A673 (cell line): ENCODE results near the gene CA5A. TPM values are rescaled to one million over a fixed set of nuclear protein-coding genes. Genes with fewer than 3 reads are reported as not detected.
A peak's percentile ranks its signal among the peaks of the same experiment; 100 is the strongest.

Experiments
- BruUV-seq: library from RNA; stranded (reverse); fragments of 400-500 nt; replicated peaks from 2 replicates; lab custom pipeline; 2021; lab: Mats Ljungman, UMichigan
- CTCF ChIA-PET: fragments of 300-600 bp; sonication (Branson Sonifier 250); formaldehyde crosslinking; loops from one replicate; lab custom pipeline; 2022; ENCODE audit warnings: antibody characterized with exemption; lab: Charles Lee
- POLR2A ChIA-PET: fragments of 300-600 bp; sonication (Branson Sonifier 250); formaldehyde crosslinking; loops from one replicate; lab custom pipeline; 2022; ENCODE audit warnings: antibody characterized with exemption; ENCODE audit not compliant: low non-redundant PET; lab: Charles Lee
- DNase-seq: peaks from one replicate; pipeline ENCODE4 v3.0.0-alpha.2; 2015; ENCODE audit warnings: low spot score
- H3K27ac ChIP-seq: fragments of 200-600 bp; sonication (generic); 2 replicates; pipeline ENCODE4 v1.5.1; 2016; ENCODE audit warnings: mixed run types, low read depth, mild to moderate bottlenecking, mixed read lengths, antibody characterized with exemption, low read length; ENCODE audit not compliant: poor library complexity, severe bottlenecking
- H3K27me3 ChIP-seq: fragments of 200-600 bp; sonication (generic); replicated peaks from 2 replicates; pipeline ENCODE4 v1.6.1; 2017; ENCODE audit warnings: mixed run types, low read depth, mild to moderate bottlenecking, mixed read lengths, antibody characterized with exemption, low read length; ENCODE audit not compliant: insufficient read depth, poor library complexity
- H3K36me3 ChIP-seq: fragments of 200-600 bp; sonication (generic); 2 replicates; pipeline ENCODE4 v1.6.1; 2016; ENCODE audit warnings: mixed run types, mild to moderate bottlenecking, mixed read lengths, antibody characterized with exemption, low read length; ENCODE audit not compliant: insufficient read depth, poor library complexity, severe bottlenecking
- H3K4me1 ChIP-seq: fragments of 200-600 bp; sonication (generic); 2 replicates; pipeline ENCODE4 v1.6.1; 2017; ENCODE audit warnings: mixed run types, mild to moderate bottlenecking, mixed read lengths, antibody characterized with exemption, low read length; ENCODE audit not compliant: insufficient read depth, poor library complexity, severe bottlenecking
- H3K4me3 ChIP-seq: fragments of 200-600 bp; sonication (generic); 2 replicates; pipeline ENCODE4 v1.5.1; 2016; ENCODE audit warnings: low read depth, mixed run types, mild to moderate bottlenecking, mixed read lengths, low read length; ENCODE audit not compliant: poor library complexity, severe bottlenecking
- H3K9me3 ChIP-seq: fragments of 200-600 bp; sonication (generic); 2 replicates; pipeline ENCODE4 v1.6.1; 2016; ENCODE audit warnings: mixed run types, low read depth, mild to moderate bottlenecking, mixed read lengths, antibody characterized with exemption, low read length; ENCODE audit not compliant: poor library complexity, severe bottlenecking
- EZH2 ChIP-seq: fragments of 200-600 bp; sonication (generic); IDR thresholded peaks from 2 replicates; pipeline ENCODE4 v1.6.1; 2017; ENCODE audit warnings: borderline replicate concordance, low read depth, mild to moderate bottlenecking, mixed read lengths, antibody characterized with exemption, low read length; ENCODE audit not compliant: poor library complexity, severe bottlenecking
- intact Hi-C: fragments of 100-400 bp; cut with micrococcal nuclease; formaldehyde crosslinking; loops from one replicate; pipeline ENCODE4 v1.10.0; 2022; ENCODE audit not compliant: unreplicated experiment
- total RNA-seq: library from RNA; stranded (reverse); gene quantifications from 2 replicates; pipeline ENCODE4 v1.2.3, GENCODE V29; 2021
- TF ChIP-seq, protein P1 (sequence below): fragments of 300-800, 200-600 bp; sonication (generic); conservative IDR thresholded peaks from 2 replicates; pipeline ENCODE4 v1.5.1; 2017; ENCODE audit warnings: low read depth, mild to moderate bottlenecking, antibody characterized with exemption, low read length, moderate library complexity, mixed read lengths

Gene CA5A
- total RNA-seq, 1 experiment from 2014 or later = not detected

GRCh38 chr16:87952751-87953150 is 16.4 kb upstream of the CA5A start:
- H3K36me3 ChIP-seq = peaks cover 13% of the 10 kb centered on the region
- CTCF ChIA-PET = no interaction called here
- H3K27ac ChIP-seq = peak overlapping the region; percentile 97
- peak overlapping the region; percentile 97 for H3K4me3 ChIP-seq
- no TSS peak for BruUV-seq
- no peaks in the 10 kb centered on the region for H3K9me3 ChIP-seq
- TF ChIP-seq, protein P1, sequence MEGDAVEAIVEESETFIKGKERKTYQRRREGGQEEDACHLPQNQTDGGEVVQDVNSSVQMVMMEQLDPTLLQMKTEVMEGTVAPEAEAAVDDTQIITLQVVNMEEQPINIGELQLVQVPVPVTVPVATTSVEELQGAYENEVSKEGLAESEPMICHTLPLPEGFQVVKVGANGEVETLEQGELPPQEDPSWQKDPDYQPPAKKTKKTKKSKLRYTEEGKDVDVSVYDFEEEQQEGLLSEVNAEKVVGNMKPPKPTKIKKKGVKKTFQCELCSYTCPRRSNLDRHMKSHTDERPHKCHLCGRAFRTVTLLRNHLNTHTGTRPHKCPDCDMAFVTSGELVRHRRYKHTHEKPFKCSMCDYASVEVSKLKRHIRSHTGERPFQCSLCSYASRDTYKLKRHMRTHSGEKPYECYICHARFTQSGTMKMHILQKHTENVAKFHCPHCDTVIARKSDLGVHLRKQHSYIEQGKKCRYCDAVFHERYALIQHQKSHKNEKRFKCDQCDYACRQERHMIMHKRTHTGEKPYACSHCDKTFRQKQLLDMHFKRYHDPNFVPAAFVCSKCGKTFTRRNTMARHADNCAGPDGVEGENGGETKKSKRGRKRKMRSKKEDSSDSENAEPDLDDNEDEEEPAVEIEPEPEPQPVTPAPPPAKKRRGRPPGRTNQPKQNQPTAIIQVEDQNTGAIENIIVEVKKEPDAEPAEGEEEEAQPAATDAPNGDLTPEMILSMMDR = no peak
- no peak for TF ChIP-seq EZH2
- H3K4me1 ChIP-seq = peaks cover 28% of the 10 kb centered on the region
- DNase-seq = no peak
- POLR2A ChIA-PET = no interaction called here
- no peaks in the 10 kb centered on the region for H3K27me3 ChIP-seq
- intact Hi-C loops = loop anchor here (10.0 kb wide), 2 partner anchors 72 to 482 kb away; no protein-coding TSS in a partner anchor

- Histone ChIP-seq H3K9me3 (no peaks in the 10 kb centered on the region), H3K4me3 (peak overlapping the region; percentile 97), H3K27me3 (no peaks in the 10 kb centered on the region), H3K27ac (peak overlapping the region; percentile 97), H3K36me3 (peaks cover 13% of the 10 kb centered on the region), H3K4me1 (peaks cover 23% of the 10 kb centered on the region)
- DNase-seq = peak; percentile 38
- BruUV-seq = no TSS peak
- CTCF ChIA-PET = interaction anchor here (0.9 kb wide), 1 partner anchor 80 kb away, joined by 6 read pairs; no protein-coding TSS in a partner anchor
- TF ChIP-seq EZH2 = no peak
- TF ChIP-seq, protein P1 = 0 out of 2 replicates have a peak, but pooled peaks have one; percentile 28
- intact Hi-C loops = loop anchor here (10.0 kb wide), 2 partner anchors 73 to 483 kb away; no protein-coding TSS in a partner anchor
- POLR2A ChIA-PET = interaction anchor here (0.6 kb wide), 2 partner anchors 78 to 171 kb away, joined by 3 to 7 read pairs; no protein-coding TSS in a partner anchor
Measured at GRCh38 chr16:87951552-87952538, 15.5 kb upstream of the CA5A start.

DNA sequence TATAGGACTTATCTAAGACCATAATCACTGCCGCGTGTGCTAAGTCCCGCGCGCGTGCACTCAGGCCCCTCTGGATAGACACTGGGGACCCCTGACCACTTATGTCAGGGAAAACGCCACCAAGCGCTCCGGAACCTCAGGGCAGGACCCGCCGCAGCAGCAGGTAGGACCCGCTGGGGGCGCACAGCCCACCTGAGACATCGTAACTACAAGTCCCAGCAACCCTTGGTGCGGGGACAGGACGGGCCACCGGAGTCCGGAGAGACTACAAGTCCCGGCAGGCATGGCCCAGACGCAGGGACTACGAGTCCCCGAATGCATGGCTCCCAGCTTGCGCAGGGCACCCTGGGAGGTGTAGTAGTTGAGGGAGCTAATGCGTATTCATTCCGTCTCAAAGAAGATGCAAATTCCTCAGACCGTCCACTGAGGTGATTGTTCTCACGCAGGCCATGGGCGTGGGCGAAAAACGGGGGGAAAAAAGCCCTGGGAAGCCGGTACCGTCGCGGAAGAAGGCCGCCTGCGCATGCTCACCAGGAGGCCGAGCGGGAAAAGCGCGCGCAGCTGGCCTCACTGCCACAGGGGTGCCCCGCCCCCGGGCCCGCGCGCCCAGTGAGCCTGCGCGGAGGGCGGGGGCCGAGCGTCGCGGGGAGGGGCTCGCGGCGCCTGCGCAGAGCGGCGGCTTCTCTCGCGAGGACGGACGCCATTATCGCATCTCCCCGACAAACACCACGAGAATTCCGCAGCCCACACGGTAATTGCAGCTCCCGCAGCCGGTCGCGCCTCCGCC is 14.6 kb upstream of the CA5A start, which contains the start of gene BANP:
BANP (plus strand) TSS at position 670 of the 787 bp plus-strand sequence. CDS start 23,682 bp downstream, outside the sequence.
- no TSS peak for BruUV-seq
- POLR2A ChIA-PET = interaction anchor here (0.6 kb wide), 2 partner anchors 78 to 170 kb away, joined by 3 to 7 read pairs; no protein-coding TSS in a partner anchor
- intact Hi-C loops = loop anchor here (10.0 kb wide), 2 partner anchors 74 to 484 kb away; no protein-coding TSS in a partner anchor

More for the DNA sequence above, 14.6 kb upstream of the CA5A start, which contains the start of gene BANP:
- Histone ChIP-seq H3K9me3 (no peaks in the 10 kb centered on the region), H3K4me1 (peaks cover 14% of the 10 kb centered on the region), H3K27ac (peak within 1 kb of the TSS; percentile 97), H3K36me3 (peaks cover 13% of the 10 kb centered on the region), H3K4me3 (peak within 1 kb of the TSS; percentile 97), H3K27me3 (no peaks in the 10 kb centered on the region)
- CTCF ChIA-PET = interaction anchor here (0.9 kb wide), 1 partner anchor 80 kb away, joined by 6 read pairs; no protein-coding TSS in a partner anchor
- TF ChIP-seq, protein P1 = peak; percentile 48
- no peak for TF ChIP-seq EZH2
- DNase-seq = peak; percentile 99
